Jurkat, Clone E6-1 (cell line): Measurements from ENCODE around the gene NTN5.
"Not testable (repeated sequence)": the region's sequence is repeated elsewhere in the genome, so short reads cannot be mapped to it uniquely, and the experiment has no call there.

Source experiments
- DNase-seq: peaks from one replicate; pipeline ENCODE4 v3.0.0-alpha.2; 2011; ENCODE audit warnings: low read depth, low spot score
- H3K4me3 ChIP-seq: 2 replicates; pipeline ENCODE4 v1.5.1; 2011; ENCODE audit warnings: mild to moderate bottlenecking, low read length, control low read depth, moderate library complexity

NTN5 gene

GRCh38 chr19:48703316-48703715 is 30.5 kb upstream of the NTN5 start:
- no peak overlapping the region for H3K4me3 ChIP-seq

GRCh38 chr19:48702701-48703100 is 29.9 kb upstream of the NTN5 start:
- H3K4me3 ChIP-seq: no peak overlapping the region
- no peak for DNase-seq

More at GRCh38 chr19:48703316-48703715, 30.5 kb upstream of the NTN5 start:
- DNase-seq: no peak

GRCh38 chr19:48698046-48698445 is 25.2 kb upstream of the NTN5 start:
- H3K4me3 ChIP-seq: no peak overlapping the region
- peak; percentile 58 for DNase-seq

GRCh38 chr19:48696353-48697010 is 23.7 kb upstream of the NTN5 start:
- no peak overlapping the region for H3K4me3 ChIP-seq
- DNase-seq: no peak

GRCh38 chr19:48695743-48696352 is 23.0 kb upstream of the NTN5 start, which contains the start of gene FUT2:
FUT2 (plus strand) TSS chr19:48695971; CDS start chr19:48702957, 6,986 bp downstream.
- H3K4me3 ChIP-seq: no peak within 1 kb of the TSS
- DNase-seq: no peak

GRCh38 chr19:48693629-48694028 is 20.8 kb upstream of the NTN5 start:
- DNase-seq, H3K4me3 ChIP-seq: not testable (repeated sequence)

- DNase-seq: no peak
- no peak overlapping the region for H3K4me3 ChIP-seq
Observed at GRCh38 chr19:48689449-48689848, 16.6 kb upstream of the NTN5 start.

GRCh38 chr19:48687776-48688175 is 15.0 kb upstream of the NTN5 start:
- no peak for DNase-seq
- H3K4me3 ChIP-seq: no peak overlapping the region

- H3K4me3 ChIP-seq, DNase-seq: not testable (repeated sequence)
Observed at GRCh38 chr19:48686637-48687036, 13.8 kb upstream of the NTN5 start.

GRCh38 chr19:48686088-48686487 is 13.3 kb upstream of the NTN5 start:
- H3K4me3 ChIP-seq: no peak overlapping the region
- no peak for DNase-seq

GRCh38 chr19:48685583-48685982 is 12.8 kb upstream of the NTN5 start:
- no peak overlapping the region for H3K4me3 ChIP-seq
- no peak for DNase-seq

GRCh38 chr19:48683349-48683748 is 10.5 kb upstream of the NTN5 start:
- no peak overlapping the region for H3K4me3 ChIP-seq
- DNase-seq: no peak

GRCh38 chr19:48681127-48681470 is 8.3 kb upstream of the NTN5 start:
- peak; percentile 36 for DNase-seq
- H3K4me3 ChIP-seq: no peak overlapping the region

GRCh38 chr19:48680436-48681126 is 7.8 kb upstream of the NTN5 start:
- no peak overlapping the region for H3K4me3 ChIP-seq
- DNase-seq: no peak

GRCh38 chr19:48680006-48680405 is 7.2 kb upstream of the NTN5 start:
- DNase-seq, H3K4me3 ChIP-seq: not testable (repeated sequence)

- DNase-seq: no peak
- H3K4me3 ChIP-seq: no peak overlapping the region
Observed at GRCh38 chr19:48678201-48678600, 5.4 kb upstream of the NTN5 start.

GRCh38 chr19:48676887-48677286 is 4.1 kb upstream of the NTN5 start:
- no peak overlapping the region for H3K4me3 ChIP-seq
- no peak for DNase-seq

- no peak overlapping the region for H3K4me3 ChIP-seq
- DNase-seq: no peak
Observed at GRCh38 chr19:48676487-48676886, 3.7 kb upstream of the NTN5 start.

- peak; percentile 67 for DNase-seq
- H3K4me3 ChIP-seq: no peak overlapping the region
Observed at GRCh38 chr19:48674921-48675824, 2.4 kb upstream of the NTN5 start.
